T-cell (primary cell): Measurements from ENCODE around the gene EXOC6B. TPM values are rescaled to one million over a fixed set of nuclear protein-coding genes. Genes with fewer than 3 reads are reported as not detected.
A peak's percentile ranks its signal among the peaks of the same experiment; 100 is the strongest.

ENCODE experiments used
- ATAC-seq, 4 experiments: fragments of 200-7000 bp in 3 of 4; fragments of 150-1000 bp in 1 of 4; cut with Tn5 transposase; replicated peaks in 1 of 4; 1 replicate in 3 of 4; 2 replicates in 1 of 4; pipeline ENCODE4 v1.10.0; 2021; ENCODE audit warnings: moderate library complexity in 3 of 4, mild to moderate bottlenecking in 2 of 4, moderate number of reproducible peaks in 1 of 4
- CTCF ChIA-PET, 2 donors: fragments of 300-600 bp; sonication (Branson Sonifier 250); formaldehyde crosslinking; loops; one replicate each; lab custom pipeline; 2022; ENCODE audit warnings: antibody characterized with exemption in 2 of 2; lab: Charles Lee
- POLR2A ChIA-PET, 2 donors: fragments of 300-600 bp; sonication (Branson Sonifier 250); formaldehyde crosslinking; loops; one replicate each; lab custom pipeline; 2022; ENCODE audit warnings: antibody characterized with exemption in 2 of 2; lab: Charles Lee
- DNase-seq, 35 experiments: peaks; one replicate each; pipeline versions ENCODE4 v3.0.0 to v3.0.0-alpha.2; 2013 to 2023
- H3K27ac ChIP-seq: one replicate; pipeline ENCODE4 v1.5.1; 2013; ENCODE audit warnings: low read length
- H3K27me3 ChIP-seq, 2 experiments: replicated peaks in 1 of 2; 1 replicate in 1 of 2; 2 replicates in 1 of 2; pipeline versions ENCODE4 v1.6.1 to v1.7.0; 2013; ENCODE audit warnings: low read length in 1 of 2, mixed read lengths in 1 of 2; ENCODE audit not compliant: control insufficient read depth in 2 of 2, insufficient read depth in 2 of 2; ENCODE audit errors: extremely low read depth in 1 of 2
- H3K36me3 ChIP-seq, 2 donors: 1 replicate in 1 of 2; 2 replicates in 1 of 2; pipeline versions ENCODE4 v1.6.1 to v1.7.0; 2013; ENCODE audit warnings: low read length in 1 of 2; ENCODE audit not compliant: control insufficient read depth in 2 of 2, insufficient read depth in 1 of 2; ENCODE audit errors: extremely low read depth in 1 of 2
- H3K4me1 ChIP-seq, 2 experiments: 1 replicate in 1 of 2; 2 replicates in 1 of 2; pipeline versions ENCODE4 v1.6.1 to v1.7.0; 2013; ENCODE audit warnings: low read length in 2 of 2, mixed read lengths in 1 of 2; ENCODE audit not compliant: insufficient read depth in 2 of 2, control insufficient read depth in 1 of 2; ENCODE audit errors: extremely low read depth in 1 of 2
- H3K4me3 ChIP-seq, 2 donors: 1 replicate in 1 of 2; 2 replicates in 1 of 2; pipeline versions ENCODE4 v1.5.1 to v1.7.0; 2013; ENCODE audit warnings: mild to moderate bottlenecking in 2 of 2, low read length in 1 of 2, moderate library complexity in 1 of 2; ENCODE audit not compliant: control insufficient read depth in 1 of 2; ENCODE audit errors: extremely low read depth in 1 of 2
- H3K9me3 ChIP-seq: 2 replicates; pipeline ENCODE4 v1.7.0; 2013
- H3K27ac Mint-ChIP-seq, 2 donors: one replicate each; pipeline ENCODE4 v1.8.0; 2020 to 2021; ENCODE audit warnings: mild to moderate bottlenecking in 2 of 2, mixed read lengths in 2 of 2
- H3K27me3 Mint-ChIP-seq, 2 donors: one replicate each; pipeline ENCODE4 v1.8.0; 2021 to 2022; ENCODE audit warnings: mixed read lengths in 2 of 2
- H3K36me3 Mint-ChIP-seq: one replicate; pipeline ENCODE4 v1.8.0; 2021; ENCODE audit warnings: mixed read lengths
- H3K4me1 Mint-ChIP-seq, 3 donors: one replicate each; pipeline ENCODE4 v1.8.0; 2020 to 2022; ENCODE audit warnings: mixed read lengths in 3 of 3, mild to moderate bottlenecking in 1 of 3
- H3K4me3 Mint-ChIP-seq, 3 donors: one replicate each; pipeline ENCODE4 v1.8.0; 2020 to 2022; ENCODE audit warnings: mild to moderate bottlenecking in 3 of 3, mixed read lengths in 3 of 3, moderate library complexity in 3 of 3
- H3K9me3 Mint-ChIP-seq, 3 donors: one replicate each; pipeline ENCODE4 v1.8.0; 2020 to 2022; ENCODE audit warnings: mixed read lengths in 3 of 3
- WGBS: methylation state at CpG from one replicate; pipeline ENCODE4 v1.1.5; 2013; ENCODE audit warnings: missing lambda C conversion rate; ENCODE audit not compliant: insufficient coverage; 5-methylcytosine and 5-hydroxymethylcytosine counted together
- total RNA-seq, 35 experiments: library from RNA in 6 of 35; stranded (reverse) in 6 of 35; fragments of 120-200 nt in 1 of 35; gene quantifications; one replicate each; pipeline versions ENCODE4 v1.2.1 to v1.2.4 and lab custom pipeline; 2013 to 2026

Gene EXOC6B
- total RNA-seq, 5 donors from 2014 or later (not counting 1 experiment from before 2014, with no cell fraction given): 13.3 to 18.9 (median 16.6) TPM

GRCh38 chr2:72145289-72145657 is 680.6 kb downstream of the EXOC6B start:
- 4% methylated on average over 13 of the region's 29 CpGs for WGBS
- Mint-ChIP-seq H3K4me1 (peaks cover 38 to 50% (median 46%) of the 10 kb centered on the region in 3 donors), H3K9me3 (no peaks in the 10 kb centered on the region), H3K27me3 (peaks cover 53 to 70% of the 10 kb centered on the region in 2 donors), H3K36me3 (no peaks in the 10 kb centered on the region), H3K27ac (peak overlapping the region in 1 of 2 donors; percentile 55), H3K4me3 (peak overlapping the region; percentile 62 to 80 (median 70))
- Histone ChIP-seq H3K9me3 (no peaks in the 10 kb centered on the region), H3K4me3 (peak overlapping the region in 1 of 2 donors; percentile 55), H3K27ac (no peak overlapping the region), H3K36me3 (no peaks in the 10 kb centered on the region), H3K27me3 (peaks cover 6 to 87% of the 10 kb centered on the region in 2 experiments), H3K4me1 (peaks cover 3 to 61% of the 10 kb centered on the region in 2 experiments)
- ChIA-PET POLR2A (no interaction called here), CTCF (no interaction called here)
- no peak for DNase-seq
- no peak for ATAC-seq

- Mint-ChIP-seq H3K27ac (no peak overlapping the region), H3K4me1 (peaks cover 33 to 44% (median 40%) of the 10 kb centered on the region in 3 donors), H3K36me3 (no peaks in the 10 kb centered on the region), H3K9me3 (no peaks in the 10 kb centered on the region), H3K27me3 (peaks cover 48 to 65% of the 10 kb centered on the region in 2 donors), H3K4me3 (peak overlapping the region; percentile 31 to 80 (median 43))
- ATAC-seq (peak in 1 of 4 experiments; percentile 36), DNase-seq (peak in 2 of 35 experiments; percentile 0 to 23)
- H3K36me3 ChIP-seq: no peaks in the 10 kb centered on the region
- ChIA-PET POLR2A (no interaction called here), CTCF (no interaction called here)
- H3K9me3 ChIP-seq: no peaks in the 10 kb centered on the region
- peaks cover 3 to 55% of the 10 kb centered on the region in 2 experiments for H3K4me1 ChIP-seq
- 2% methylated on average over 55 of the region's 63 CpGs for WGBS
- H3K4me3 ChIP-seq: peak overlapping the region in 1 of 2 donors; percentile 55
- no peak overlapping the region for H3K27ac ChIP-seq
- H3K27me3 ChIP-seq: peaks cover 6 to 82% of the 10 kb centered on the region in 2 experiments
These were observed 681.1 kb downstream of the EXOC6B start for GRCh38 chr2:72144632-72145288.

GRCh38 chr2:72144274-72144631 is 681.6 kb downstream of the EXOC6B start:
- 11% methylated on average over 6 of the region's 23 CpGs for WGBS
- POLR2A ChIA-PET: no interaction called here

GRCh38 chr2:72143441-72144273 is 682.2 kb downstream of the EXOC6B start:
- CTCF ChIA-PET: interaction anchor here in 1 of 2 donors (0.7 kb wide), 1 partner anchor 300 kb away, joined by 5 read pairs; no protein-coding TSS in a partner anchor
- DNase-seq: peak in 1 of 35 experiments; percentile 0
- ATAC-seq: no peak

More at GRCh38 chr2:72144274-72144631, 681.6 kb downstream of the EXOC6B start:
- Mint-ChIP-seq H3K27me3 (peaks cover 43 to 59% of the 10 kb centered on the region in 2 donors), H3K36me3 (no peaks in the 10 kb centered on the region), H3K4me1 (peaks cover 28 to 39% (median 35%) of the 10 kb centered on the region in 3 donors), H3K4me3 (peak overlapping the region; percentile 34 to 80 (median 39)), H3K9me3 (no peaks in the 10 kb centered on the region), H3K27ac (no peak overlapping the region)
- DNase-seq (peak in 1 of 35 experiments; percentile 0), ATAC-seq (no peak)
- H3K4me3 ChIP-seq: no peak overlapping the region
- no peaks in the 10 kb centered on the region for H3K36me3 ChIP-seq
- peaks cover 3 to 50% of the 10 kb centered on the region in 2 experiments for H3K4me1 ChIP-seq
- no peaks in the 10 kb centered on the region for H3K9me3 ChIP-seq
- CTCF ChIA-PET: no interaction called here
- peaks cover 6 to 77% of the 10 kb centered on the region in 2 experiments for H3K27me3 ChIP-seq
- no peak overlapping the region for H3K27ac ChIP-seq

GRCh38 chr2:72142570-72143440 is 683.0 kb downstream of the EXOC6B start:
- no peaks in the 10 kb centered on the region for H3K36me3 ChIP-seq
- Mint-ChIP-seq H3K27me3 (peaks cover 31 to 49% of the 10 kb centered on the region in 2 donors), H3K27ac (no peak overlapping the region), H3K4me3 (peak overlapping the region in 1 of 3 donors; percentile 80), H3K9me3 (no peaks in the 10 kb centered on the region), H3K36me3 (no peaks in the 10 kb centered on the region), H3K4me1 (peaks cover 18 to 29% (median 25%) of the 10 kb centered on the region in 3 donors)
- H3K27me3 ChIP-seq: peaks cover 3 to 69% of the 10 kb centered on the region in 2 experiments
- peak in 1 of 35 experiments; percentile 0 for DNase-seq
- H3K9me3 ChIP-seq: no peaks in the 10 kb centered on the region
- no peak overlapping the region for H3K27ac ChIP-seq
- POLR2A ChIA-PET: no interaction called here
- peaks cover 0 to 42% of the 10 kb centered on the region in 2 experiments for H3K4me1 ChIP-seq
- CTCF ChIA-PET: interaction anchor here in 1 of 2 donors (0.7 kb wide), 1 partner anchor 301 kb away, joined by 5 read pairs; no protein-coding TSS in a partner anchor
- WGBS: 38% methylated on average over 18 of the region's 50 CpGs
- no peak overlapping the region for H3K4me3 ChIP-seq
- no peak for ATAC-seq

More at GRCh38 chr2:72143441-72144273, 682.2 kb downstream of the EXOC6B start:
- no peak overlapping the region for H3K27ac Mint-ChIP-seq
- peak overlapping the region; percentile 34 to 80 (median 39) for H3K4me3 Mint-ChIP-seq
- peaks cover 22 to 35% (median 31%) of the 10 kb centered on the region in 3 donors for H3K4me1 Mint-ChIP-seq
- POLR2A ChIA-PET: no interaction called here
- H3K27me3 Mint-ChIP-seq: peaks cover 38 to 55% of the 10 kb centered on the region in 2 donors
- peaks cover 3 to 47% of the 10 kb centered on the region in 2 experiments for H3K4me1 ChIP-seq
- WGBS: 15% methylated on average over 54 of the region's 65 CpGs
- no peaks in the 10 kb centered on the region for H3K36me3 ChIP-seq
- no peak overlapping the region for H3K27ac ChIP-seq
- no peaks in the 10 kb centered on the region for H3K36me3 Mint-ChIP-seq
- no peaks in the 10 kb centered on the region for H3K9me3 Mint-ChIP-seq
- peaks cover 6 to 72% of the 10 kb centered on the region in 2 experiments for H3K27me3 ChIP-seq
- H3K9me3 ChIP-seq: no peaks in the 10 kb centered on the region
- H3K4me3 ChIP-seq: no peak overlapping the region
